B cell (primary cell): ENCODE data around the gene KRTAP5-2. TPM values are rescaled to one million over a fixed set of nuclear protein-coding genes. Genes with fewer than 3 reads are reported as not detected.
"Not testable (repeated sequence)": the region's sequence is repeated elsewhere in the genome, so short reads cannot be mapped to it uniquely, and the experiment has no call there.

Source experiments
- ATAC-seq: fragments of 200-7000 bp; cut with Tn5 transposase; one replicate; pipeline ENCODE4 v1.10.0; 2021; ENCODE audit warnings: low read depth, mild to moderate bottlenecking, moderate number of reproducible peaks, moderate library complexity
- CTCF ChIA-PET: fragments of 350-600 bp; sonication (Branson Sonifier 250); formaldehyde crosslinking; loops from one replicate; lab custom pipeline; 2021; ENCODE audit warnings: antibody characterized with exemption, inconsistent platforms; lab: Charles Lee
- POLR2A ChIA-PET: fragments of 350-600 bp; sonication (Branson Sonifier 250); formaldehyde crosslinking; loops from one replicate; lab custom pipeline; 2021; ENCODE audit warnings: antibody characterized with exemption; lab: Charles Lee
- DNase-seq: peaks from one replicate; pipeline ENCODE4 v3.0.0; 2013
- H2AFZ ChIP-seq: 2 replicates; pipeline ENCODE4 v1.6.1; 2012; ENCODE audit warnings: mild to moderate bottlenecking, low read depth, low read length; ENCODE audit not compliant: insufficient read depth, poor library complexity, severe bottlenecking
- H3K27ac ChIP-seq, 2 donors: 1 replicate in 1 of 2; 2 replicates in 1 of 2; pipeline ENCODE4 v1.5.1; 2012 to 2013; ENCODE audit warnings: low read length in 2 of 2, mild to moderate bottlenecking in 2 of 2, moderate library complexity in 1 of 2
- H3K27me3 ChIP-seq, 4 experiments: fragments of 200-600 bp in 1 of 4; sonication (generic) in 1 of 4; replicated peaks in 1 of 4; 1 replicate in 2 of 4; 2 replicates in 2 of 4; pipeline versions ENCODE4 v1.6.1 to v1.7.0; 2013 to 2016; ENCODE audit warnings: low read length in 3 of 4, mild to moderate bottlenecking in 2 of 4, mixed read lengths in 1 of 4, moderate library complexity in 1 of 4; ENCODE audit not compliant: insufficient read depth in 4 of 4, control insufficient read depth in 3 of 4; ENCODE audit errors: control extremely low read depth in 1 of 4
- H3K36me3 ChIP-seq, 2 experiments: replicated peaks in 1 of 2; 1 replicate in 1 of 2; 2 replicates in 1 of 2; pipeline versions ENCODE4 v1.6.1 to v1.7.1; 2013; ENCODE audit warnings: low read length in 1 of 2; ENCODE audit not compliant: insufficient read depth in 2 of 2, control insufficient read depth in 1 of 2; ENCODE audit errors: control extremely low read depth in 1 of 2, extremely low read depth in 1 of 2
- H3K4me1 ChIP-seq, 2 donors: fragments of 200-600 bp in 1 of 2; sonication (generic) in 1 of 2; 1 replicate in 1 of 2; 2 replicates in 1 of 2; pipeline versions ENCODE4 v1.5.1 to v1.6.1; 2013 to 2017; ENCODE audit warnings: low read length in 2 of 2; ENCODE audit not compliant: control insufficient read depth in 2 of 2, insufficient read depth in 2 of 2
- H3K4me2 ChIP-seq: replicated peaks from 2 replicates; pipeline ENCODE3; 2012; ENCODE audit warnings: mild to moderate bottlenecking, low read depth, low read length; ENCODE audit not compliant: poor library complexity, severe bottlenecking
- H3K4me3 ChIP-seq, 5 experiments: fragments of 200-600 bp in 1 of 5; sonication (generic) in 1 of 5; 1 replicate in 3 of 5; 2 replicates in 2 of 5; pipeline versions ENCODE4 v1.5.1 to v1.7.0; 2011 to 2016; ENCODE audit warnings: low read length in 4 of 5, mild to moderate bottlenecking in 4 of 5, low read depth in 2 of 5, control low read depth in 1 of 5, moderate library complexity in 1 of 5; ENCODE audit not compliant: insufficient read depth in 1 of 5; ENCODE audit errors: control extremely low read depth in 1 of 5, extremely low read depth in 1 of 5
- H3K79me2 ChIP-seq: fragments of 200-600 bp; sonication (generic); one replicate; pipeline ENCODE4 v1.6.0; 2016; ENCODE audit warnings: low read length; ENCODE audit not compliant: control insufficient read depth, insufficient read depth
- H3K9ac ChIP-seq: fragments of 200-600 bp; sonication (generic); 2 replicates; pipeline ENCODE4 v1.6.1; 2017; ENCODE audit warnings: mild to moderate bottlenecking, low read length, moderate library complexity
- H3K9me3 ChIP-seq, 3 donors: one replicate each; pipeline versions ENCODE4 v1.6.1 to v1.7.1; 2013; ENCODE audit warnings: low read length in 2 of 3; ENCODE audit not compliant: control insufficient read depth in 2 of 3, insufficient read depth in 1 of 3; ENCODE audit errors: control extremely low read depth in 1 of 3
- H4K20me1 ChIP-seq: 2 replicates; pipeline ENCODE4 v1.6.0; 2012; ENCODE audit warnings: mild to moderate bottlenecking, low read length; ENCODE audit not compliant: insufficient read depth, control insufficient read depth, poor library complexity, severe bottlenecking
- H3K27ac Mint-ChIP-seq: one replicate; pipeline ENCODE4 v1.8.0; 2021; ENCODE audit warnings: mixed read lengths
- H3K27me3 Mint-ChIP-seq: one replicate; pipeline ENCODE4 v1.8.0; 2021; ENCODE audit warnings: mixed read lengths
- H3K4me1 Mint-ChIP-seq: one replicate; pipeline ENCODE4 v1.8.0; 2021; ENCODE audit warnings: mixed read lengths
- H3K4me3 Mint-ChIP-seq: one replicate; pipeline ENCODE4 v1.8.0; 2021; ENCODE audit warnings: mixed read lengths
- H3K9me3 Mint-ChIP-seq: one replicate; pipeline ENCODE4 v1.8.0; 2022; ENCODE audit warnings: mixed read lengths; ENCODE audit not compliant: insufficient read depth
- CTCF ChIP-seq: fragments of 200-600 bp; IDR thresholded peaks from one replicate; pipeline ENCODE4 v1.8.0; 2022; ENCODE audit warnings: antibody characterized with exemption, mild to moderate bottlenecking
- EZH2 ChIP-seq: IDR thresholded peaks from 2 replicates; pipeline ENCODE4 v1.6.1; 2012; ENCODE audit warnings: borderline replicate concordance, low read depth, mild to moderate bottlenecking, moderate library complexity, low read length; ENCODE audit not compliant: insufficient read depth, poor library complexity, severe bottlenecking
- WGBS: methylation state at CpG from one replicate; pipeline ENCODE4 v1.1.5; 2013; ENCODE audit warnings: missing lambda C conversion rate; ENCODE audit not compliant: insufficient coverage; 5-methylcytosine and 5-hydroxymethylcytosine counted together
- intact Hi-C: fragments of 100-400 bp; cut with micrococcal nuclease; formaldehyde crosslinking; loops from one replicate; pipeline ENCODE4 v1.10.0; 2022
- polyA plus RNA-seq: library from polyadenylated mRNA; depleted of rRNA; stranded (reverse); fragments of >200 nt; gene quantifications from 2 replicates; pipeline ENCODE4 v1.2.3, GENCODE V29; 2012
- total RNA-seq, 2 donors: library from RNA; stranded (reverse); fragments of 120-200 nt in 1 of 2; gene quantifications; 1 replicate in 1 of 2; 2 replicates in 1 of 2; pipeline versions ENCODE4 v1.2.3 to v1.2.4, GENCODE V29; 2013 to 2022

Gene KRTAP5-2
- total and polyA plus RNA-seq, 2 donors (not counting 1 experiment from before 2014, with no cell fraction given) = 0.36 TPM; not detected in 1

GRCh38 chr11:1576825-1577224, 21.3 kb downstream of the KRTAP5-2 start:
- Mint-ChIP-seq H3K4me1 (peaks cover 11% of the 10 kb centered on the region), H3K4me3 (peak overlapping the region; percentile 32), H3K9me3 (peaks cover 5% of the 10 kb centered on the region), H3K27me3 (peaks cover 9% of the 10 kb centered on the region), H3K27ac (peak overlapping the region; percentile 15)
- ChIA-PET CTCF (interaction anchor here (1.2 to 4.2 kb wide), 6 partner anchors 11 to 375 kb away, joined by 4 to 28 read pairs (median 7); no protein-coding TSS in a partner anchor), POLR2A (interaction anchor here (0.6 to 0.7 kb wide), 2 partner anchors 59 to 459 kb away, joined by 3 read pairs; no protein-coding TSS in a partner anchor)
- Histone ChIP-seq H3K36me3 (no peaks in the 10 kb centered on the region), H3K4me2 (no peak overlapping the region), H3K9me3 (peaks cover 1 to 16% (median 10%) of the 10 kb centered on the region in 3 donors), H4K20me1 (no peaks in the 10 kb centered on the region), H3K9ac (no peak overlapping the region), H3K4me3 (no peak overlapping the region), H3K4me1 (peaks cover 18 to 20% of the 10 kb centered on the region in 2 donors), H3K27me3 (peaks cover 0 to 15% (median 2%) of the 10 kb centered on the region in 4 experiments), H3K79me2 (no peaks in the 10 kb centered on the region), H2AFZ (no peak overlapping the region), H3K27ac (no peak overlapping the region)
- WGBS = 100% methylated on average over 3 of the region's 6 CpGs
- DNase-seq (no peak), ATAC-seq (no peak)
- intact Hi-C loops = no loop called here
- TF ChIP-seq CTCF = no peak
- TF ChIP-seq EZH2 = no peak

- CTCF ChIA-PET = interaction anchor here (1.0 to 4.2 kb wide), 10 partner anchors 10 to 373 kb away, joined by 3 to 60 read pairs (median 15); partner anchors contain the start of gene KRTAP5-1
- H4K20me1 ChIP-seq, H3K9me3 Mint-ChIP-seq, H2AFZ ChIP-seq, DNase-seq, POLR2A ChIA-PET, H3K27ac Mint-ChIP-seq, H3K4me2 ChIP-seq, H3K4me3 ChIP-seq, H3K36me3 ChIP-seq, H3K79me2 ChIP-seq, H3K9ac ChIP-seq, H3K27me3 Mint-ChIP-seq, ATAC-seq, H3K27ac ChIP-seq: not testable (repeated sequence)
- intact Hi-C loops = loop anchor here (2.0 kb wide), 1 partner anchor 37 kb away; no protein-coding TSS in a partner anchor
- peaks cover 0 to 20% (median 5%) of the 10 kb centered on the region in 4 experiments for H3K27me3 ChIP-seq
- peaks cover 1 to 10% (median 9%) of the 10 kb centered on the region in 3 donors for H3K9me3 ChIP-seq
- H3K4me1 ChIP-seq = peaks cover 26 to 27% of the 10 kb centered on the region in 2 donors
- WGBS = 86% methylated on average over 14 of the region's 16 CpGs
- Mint-ChIP-seq H3K4me3 (peak overlapping the region; percentile 32), H3K4me1 (peaks cover 12% of the 10 kb centered on the region)
These were observed 22.3 kb downstream of the KRTAP5-2 start for GRCh38 chr11:1575756-1576155.
